DMS53 (cell line): Measurements from ENCODE around the gene HACD2.

Experiments
- DNase-seq: peaks from one replicate; lab custom pipeline; 2025; lab: John Stamatoyannopoulos, UW

Gene HACD2

DNA sequence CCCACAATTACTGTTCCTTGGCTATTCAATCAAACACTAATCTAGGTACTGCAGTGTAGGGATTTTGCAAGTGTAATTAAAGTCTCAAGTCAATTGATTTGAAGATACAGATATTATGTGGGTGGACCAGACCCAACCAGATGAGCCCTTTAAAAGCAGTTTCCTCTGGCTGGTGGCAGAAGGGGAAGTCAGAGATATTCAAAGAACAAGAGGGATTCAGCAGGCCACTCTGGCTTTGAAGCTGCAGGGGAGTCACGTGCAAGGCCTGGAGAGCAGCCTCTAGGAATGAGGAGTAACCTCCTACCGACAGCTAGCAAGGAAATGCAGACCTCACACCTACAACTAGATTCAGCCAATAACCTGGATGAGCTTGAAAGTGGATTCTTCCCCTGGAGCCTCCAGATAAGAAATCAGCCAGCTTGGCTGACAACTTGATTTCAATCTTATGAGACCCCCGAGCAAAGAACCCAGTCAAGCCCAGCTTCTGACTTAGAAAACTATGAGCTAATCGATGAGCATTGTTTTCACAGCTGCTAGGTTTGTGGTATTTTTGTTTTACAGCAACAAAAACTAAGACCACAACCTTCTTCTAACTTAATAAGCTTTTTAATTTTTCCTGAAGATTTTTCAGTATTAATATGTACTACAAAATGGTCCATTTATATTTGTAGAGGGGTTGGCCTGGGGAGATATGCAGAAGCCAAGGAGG, 13.4 kb downstream of the HACD2 start:
- DNase-seq = no peak

DNA sequence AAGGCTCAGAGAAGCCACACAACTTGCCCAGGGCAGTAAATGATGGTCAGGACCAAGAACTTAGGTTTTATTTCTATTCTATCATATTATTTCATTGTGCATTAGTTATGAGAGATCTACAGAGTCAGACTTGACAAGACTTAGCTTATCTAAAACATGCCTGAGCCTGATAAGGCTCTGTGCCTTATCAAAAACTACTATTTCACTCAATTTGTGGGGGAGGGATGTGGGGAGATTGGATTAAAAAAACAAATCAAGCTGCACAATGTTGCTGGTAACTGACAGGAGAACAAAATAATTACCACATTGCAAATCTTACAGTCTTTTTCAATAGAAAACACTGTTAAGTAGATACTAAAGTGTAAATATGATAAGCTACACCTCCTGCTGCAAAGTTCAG, 16.0 kb downstream of the HACD2 start:
- DNase-seq = no peak

DNA sequence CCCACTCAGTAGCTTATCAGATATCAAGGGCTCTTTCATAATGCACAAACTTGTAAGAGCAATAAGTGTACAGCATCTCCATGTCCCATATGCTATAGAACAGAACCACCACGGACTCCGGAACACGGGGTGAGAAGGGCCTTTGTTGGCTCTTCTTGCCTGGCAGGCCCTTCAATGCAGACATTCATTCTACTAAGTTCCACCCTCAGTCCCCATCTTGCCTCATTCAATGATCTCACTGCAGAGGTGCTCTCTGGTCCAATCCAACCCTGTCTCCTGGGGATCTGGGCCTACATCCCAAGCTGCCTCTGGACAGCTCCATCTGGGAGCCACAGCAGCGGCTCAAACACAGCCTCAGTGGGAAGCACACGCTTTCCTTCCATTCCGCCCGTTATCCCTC, 16.8 kb downstream of the HACD2 start:
- DNase-seq = no peak

DNA sequence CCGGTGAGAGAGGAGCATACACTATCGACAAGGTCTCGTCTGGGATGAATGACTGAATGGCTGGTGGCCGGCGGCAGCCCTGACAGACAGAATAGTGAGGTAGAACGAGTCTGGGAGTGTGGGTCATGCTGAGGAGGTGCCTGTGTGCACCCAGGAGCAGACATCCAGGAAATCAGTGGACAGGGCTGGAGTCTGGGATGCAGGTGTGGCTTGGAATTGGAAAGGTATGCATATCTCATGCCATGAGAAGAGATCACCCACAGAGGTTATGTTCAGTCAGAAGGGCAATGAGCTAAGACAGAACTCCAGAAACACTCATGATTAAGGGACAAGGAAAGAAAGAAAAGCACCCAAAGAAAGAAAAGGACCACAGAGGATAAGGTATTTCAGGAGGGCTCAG, 20.8 kb downstream of the HACD2 start:
- DNase-seq = no peak

DNA sequence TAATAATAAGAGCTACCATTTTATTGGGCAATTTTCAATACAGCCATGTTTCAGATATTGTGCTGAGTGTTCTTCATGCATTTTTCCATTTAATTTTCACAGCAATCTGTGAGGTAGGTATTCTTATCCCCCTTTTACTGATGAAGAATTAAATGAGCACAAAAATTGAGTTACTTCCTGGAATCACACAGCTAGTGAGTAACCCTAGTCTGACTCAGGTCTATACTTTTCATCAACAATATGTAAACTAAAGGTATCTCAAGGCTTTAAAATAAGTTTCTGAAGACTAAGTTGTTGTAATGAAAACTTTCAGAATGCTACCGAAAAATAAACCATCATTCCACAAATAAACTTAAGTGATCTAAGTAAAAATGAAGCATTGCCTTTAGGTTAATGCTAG, 22.3 kb downstream of the HACD2 start:
- no peak for DNase-seq

DNA sequence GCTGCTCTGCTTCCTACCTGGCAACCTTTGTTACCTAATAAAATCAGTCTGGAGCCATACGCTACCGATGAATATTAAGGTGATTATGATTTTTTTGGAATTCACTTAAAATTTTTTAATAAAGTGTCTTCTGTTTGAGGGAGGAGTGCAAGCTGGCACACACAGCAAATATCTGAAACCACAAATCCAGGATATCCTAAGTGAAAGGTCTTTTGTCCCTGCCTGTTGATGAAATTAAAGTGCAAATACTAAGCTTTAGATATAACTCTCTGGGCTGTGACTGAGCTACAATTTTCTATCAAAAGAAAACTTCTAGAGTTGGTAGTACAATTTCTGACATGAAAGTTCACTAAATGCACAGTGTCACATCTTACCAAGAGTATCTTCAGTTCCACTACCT, 23.7 kb downstream of the HACD2 start:
- DNase-seq = no peak

DNA sequence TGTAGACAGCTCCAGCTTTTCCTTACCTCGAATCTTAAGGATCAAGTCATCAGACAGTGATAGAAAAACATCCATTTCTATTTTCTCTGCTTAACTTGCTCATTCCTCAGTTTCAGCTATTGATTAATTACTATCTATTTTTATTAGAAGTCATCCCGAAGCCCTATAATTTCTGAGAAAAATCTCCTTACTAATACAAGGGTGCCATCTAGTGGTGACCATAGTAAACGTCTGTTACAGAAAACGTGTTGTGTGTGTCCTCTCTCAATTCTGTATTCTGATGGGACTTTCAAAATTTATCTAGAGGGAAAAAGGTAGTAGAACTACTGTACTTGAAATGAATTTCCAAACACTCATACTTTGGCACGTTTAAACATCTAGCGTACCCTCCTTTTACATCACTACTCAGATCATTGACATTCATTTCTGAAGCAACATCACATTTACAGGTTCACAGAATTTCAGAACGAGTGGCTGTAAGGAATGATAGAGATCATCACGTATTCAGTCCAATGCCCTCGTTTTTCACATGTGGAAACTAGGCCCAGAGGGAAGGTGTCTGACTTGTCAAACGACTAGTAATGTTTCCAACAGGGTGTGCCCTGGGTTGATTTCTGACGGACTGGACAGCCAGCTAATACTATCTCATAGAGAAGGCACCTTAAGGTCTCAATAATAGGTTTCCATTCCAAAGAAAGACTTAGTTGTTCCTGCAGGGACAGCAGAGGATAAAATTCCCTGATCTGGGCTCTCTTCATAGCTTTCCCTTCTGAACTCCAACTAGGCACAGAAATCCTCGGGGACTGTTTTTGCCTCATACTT, 25.6 kb downstream of the HACD2 start:
- peak; percentile 70 for DNase-seq

DNA sequence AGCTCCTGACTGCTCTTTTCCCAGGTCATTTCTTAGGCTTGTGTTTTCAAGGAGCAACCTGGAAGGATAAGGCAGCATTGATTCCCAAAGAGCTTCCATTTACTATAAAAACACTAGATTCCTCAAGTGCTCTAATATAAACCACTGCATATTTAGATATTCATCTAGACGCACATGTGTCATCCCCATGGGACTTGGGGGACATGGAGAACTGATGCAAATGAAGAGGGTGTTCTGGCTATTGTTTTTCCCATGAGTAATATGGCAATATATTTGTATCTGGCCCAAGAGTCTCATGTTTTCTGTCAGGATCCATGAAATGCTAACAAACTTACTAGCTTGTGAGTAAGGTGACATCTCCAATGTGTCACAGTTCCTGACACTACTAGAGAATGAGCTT, 31.3 kb downstream of the HACD2 start:
- DNase-seq = no peak

DNA sequence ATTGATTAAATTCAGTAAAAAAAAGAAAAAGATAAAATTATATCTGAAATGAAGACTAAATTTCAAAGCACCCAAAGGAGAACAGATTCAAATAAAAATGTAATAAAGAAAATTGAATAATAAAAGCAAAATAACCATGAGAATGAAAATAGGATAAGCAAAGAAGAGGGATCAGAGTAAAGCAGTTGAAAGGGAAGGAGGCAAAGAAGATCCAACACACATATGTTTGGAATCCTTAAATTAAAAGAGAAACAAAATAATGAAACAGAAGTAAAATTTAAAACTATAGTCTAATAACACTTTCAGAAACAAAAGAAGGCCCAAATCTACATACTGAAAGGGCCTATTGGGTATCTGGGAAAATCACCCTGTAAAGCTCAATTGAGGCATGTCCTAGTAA, 32.1 kb downstream of the HACD2 start:
- no peak for DNase-seq

DNA sequence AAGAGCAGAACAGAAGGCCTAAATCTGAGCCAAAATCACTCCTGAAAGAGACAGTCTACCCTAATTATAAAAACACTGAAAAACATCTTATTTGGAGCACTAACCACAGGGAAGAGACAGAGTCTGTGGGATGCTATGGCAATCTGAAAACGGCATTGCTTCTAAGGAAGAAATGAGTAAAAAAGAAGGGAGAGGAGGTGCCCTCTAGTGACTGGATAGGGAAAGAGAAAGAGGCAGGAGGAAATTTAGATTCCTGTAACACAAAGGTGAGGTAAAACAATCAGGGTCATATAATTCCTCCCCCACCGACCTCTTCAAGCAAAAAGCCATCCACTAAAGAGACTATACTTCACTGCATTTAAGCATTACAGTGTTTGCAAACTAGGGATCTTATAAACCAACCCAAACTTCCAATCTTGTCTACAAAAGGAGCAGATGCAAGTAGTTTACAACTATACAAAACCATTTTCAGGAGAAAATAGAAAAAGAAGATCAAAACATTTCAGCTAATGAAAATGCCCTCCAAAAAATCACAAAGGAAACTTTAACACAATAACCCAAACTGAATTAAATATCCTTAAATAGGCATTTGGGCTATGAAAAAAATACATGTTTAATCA, 32.6 kb downstream of the HACD2 start:
- peak; percentile 48 for DNase-seq

DNA sequence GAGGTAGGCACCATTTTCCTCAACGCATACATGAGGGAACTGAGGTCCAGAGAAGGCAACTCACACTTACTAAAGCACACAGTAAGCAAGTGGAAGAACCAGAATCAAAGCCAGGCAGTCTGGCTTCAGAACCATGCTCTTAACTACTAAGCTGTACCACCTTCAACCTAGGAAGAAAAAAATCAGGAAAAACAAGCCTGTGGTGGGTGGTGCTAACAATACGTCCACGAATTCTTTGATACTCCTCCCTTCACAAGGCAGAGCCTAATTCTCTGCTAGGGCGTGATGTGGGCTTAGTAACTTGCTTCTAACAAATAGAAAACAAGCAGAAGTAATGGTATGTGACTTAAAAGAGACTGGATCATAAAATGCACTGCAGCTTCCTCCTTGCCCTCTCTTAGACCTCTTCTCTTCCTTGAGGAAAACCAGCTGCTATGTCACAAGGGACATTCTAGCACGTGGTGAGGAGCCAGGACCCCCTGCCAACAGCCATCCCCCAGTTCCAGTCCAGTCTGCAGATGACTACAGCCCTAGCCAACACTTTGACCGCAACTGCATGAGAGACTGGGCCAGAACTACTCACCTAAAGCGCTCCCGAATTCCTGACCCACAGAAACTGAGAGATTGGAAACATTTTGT, 36.9 kb downstream of the HACD2 start:
- DNase-seq = no peak

DNA sequence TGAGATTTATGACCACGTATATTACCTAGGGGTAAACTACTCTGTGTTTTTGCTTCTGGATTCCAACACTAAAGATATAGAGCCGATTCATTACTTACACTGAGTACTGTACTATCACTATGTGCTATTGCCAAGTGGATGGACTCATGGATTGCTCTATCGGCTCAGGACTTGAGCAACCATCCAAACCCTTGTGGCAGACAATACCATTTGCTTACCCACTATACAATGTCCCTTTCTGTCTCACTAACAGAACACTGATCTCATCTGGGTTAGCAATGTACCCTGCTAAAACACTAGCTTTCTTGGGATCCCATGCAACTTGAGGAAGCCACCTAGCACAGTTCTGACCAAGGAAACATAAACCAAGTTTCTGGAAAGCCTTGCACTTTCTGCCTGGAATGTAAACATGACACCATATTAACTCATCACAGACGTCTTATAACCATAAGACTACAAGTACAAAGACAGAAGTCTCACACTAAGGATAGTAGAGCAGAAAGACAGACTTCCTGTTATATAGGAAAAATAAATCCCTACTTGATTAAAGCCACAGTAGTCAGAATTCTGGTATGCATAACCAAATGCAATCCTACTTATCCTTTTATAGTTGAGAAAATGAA, 38.6 kb downstream of the HACD2 start:
- DNase-seq = no peak

DNA sequence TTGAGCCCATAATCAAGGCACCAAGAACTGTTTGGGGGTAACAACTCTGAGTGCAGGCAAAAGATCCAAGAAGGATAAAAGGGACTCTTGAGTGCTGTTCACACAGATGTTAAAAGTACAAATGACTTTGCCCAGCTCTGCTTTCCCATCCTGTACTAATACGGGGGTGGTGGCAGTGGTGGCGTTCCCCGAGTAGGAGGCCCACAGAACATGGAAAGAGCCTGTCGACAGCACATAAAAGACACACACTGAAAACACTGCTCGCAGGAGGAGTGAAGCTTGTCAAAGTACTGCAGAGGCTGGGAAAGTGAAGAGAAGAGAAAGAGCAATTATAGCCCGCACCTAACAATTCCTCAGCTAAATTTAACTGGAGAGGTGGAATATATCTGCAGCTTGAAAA, 40.9 kb downstream of the HACD2 start:
- no peak for DNase-seq

DNA sequence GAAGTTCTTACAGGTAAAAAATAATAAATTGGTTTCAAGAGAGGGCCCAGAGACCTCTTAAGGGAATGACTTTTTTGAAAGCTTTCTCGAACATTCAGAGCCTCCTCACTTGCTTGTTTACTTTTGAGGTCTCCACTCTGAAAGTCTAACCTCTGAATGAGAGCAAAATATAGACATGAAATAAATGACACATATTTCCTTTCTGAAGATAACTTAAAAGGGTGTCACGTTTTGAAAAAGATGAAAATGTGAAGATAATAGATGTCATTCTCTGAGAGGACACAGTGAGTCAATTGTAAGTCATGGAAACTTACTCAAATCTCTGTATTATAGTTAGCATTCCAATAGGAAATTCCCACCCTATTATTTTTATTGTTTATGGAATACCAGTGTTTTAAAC, 44.6 kb downstream of the HACD2 start:
- no peak for DNase-seq

DNA sequence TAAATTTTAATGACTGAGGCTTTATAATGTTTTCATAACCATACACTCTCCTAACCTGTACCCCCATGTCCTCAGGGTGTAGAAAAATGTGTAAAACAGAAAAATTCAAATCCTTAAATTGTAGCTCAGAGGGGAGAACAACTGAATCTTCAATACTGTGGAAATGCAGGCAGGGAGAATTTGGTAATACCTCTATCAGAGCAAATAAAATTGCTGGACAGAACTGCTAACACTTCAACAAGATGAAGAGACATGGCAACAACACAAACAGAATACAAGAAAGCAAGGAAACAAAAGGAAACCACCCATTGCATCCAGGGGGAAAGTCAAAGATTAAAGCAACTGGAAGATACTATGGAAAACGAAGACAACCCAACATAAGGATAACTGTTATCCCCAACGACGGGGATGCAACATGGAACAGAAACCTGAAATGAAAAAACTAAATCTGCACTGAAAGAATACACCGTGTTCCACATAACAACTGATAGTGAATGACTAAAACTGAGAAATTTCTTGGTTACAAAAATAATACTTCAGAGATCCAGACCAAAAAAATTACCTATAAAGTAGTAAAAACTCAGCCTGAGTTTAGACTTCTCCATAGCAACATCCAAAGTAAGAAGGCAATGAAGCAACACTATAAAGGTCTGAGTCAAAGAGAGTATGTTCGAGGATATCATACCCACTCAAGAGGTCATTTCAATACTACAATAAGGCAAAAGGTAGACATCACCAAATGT, 48.5 kb downstream of the HACD2 start:
- no peak for DNase-seq

DNA sequence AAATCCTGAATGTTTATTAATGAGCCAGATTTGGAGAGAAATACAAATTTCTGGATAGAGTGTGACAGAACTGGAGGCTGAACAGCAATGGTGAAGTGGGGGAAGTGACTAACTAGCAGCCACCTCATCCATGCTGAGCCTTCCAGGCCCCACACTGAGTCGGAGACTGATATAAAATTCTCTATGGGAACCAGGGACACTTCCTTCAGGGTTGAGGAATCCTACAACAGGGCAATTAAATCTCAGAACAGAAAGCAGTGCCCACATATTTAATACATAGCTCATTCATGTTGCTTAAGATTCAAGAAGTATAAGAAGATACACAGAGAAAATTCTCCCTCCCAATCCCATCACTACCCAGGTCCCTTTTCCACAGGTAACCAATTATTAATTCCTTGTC, 49.3 kb downstream of the HACD2 start:
- DNase-seq = no peak

DNA sequence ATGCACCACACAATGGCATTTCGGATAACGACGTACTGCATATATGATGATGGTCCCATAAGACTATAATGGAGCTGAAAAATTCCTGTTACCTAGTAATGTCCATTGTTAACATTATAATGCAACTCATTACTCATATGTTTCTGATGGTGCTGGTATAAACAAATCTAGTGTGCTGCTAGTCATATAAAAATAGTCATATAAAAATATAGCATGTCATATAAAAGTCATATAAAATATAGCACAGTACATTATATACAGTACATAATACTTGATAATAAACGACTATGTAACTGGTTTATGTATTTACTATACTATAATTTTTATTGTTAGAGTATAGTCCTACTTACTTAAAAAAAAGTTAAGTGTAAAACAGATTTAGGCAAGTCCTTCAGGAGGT, 50.6 kb downstream of the HACD2 start:
- no peak for DNase-seq

DNA sequence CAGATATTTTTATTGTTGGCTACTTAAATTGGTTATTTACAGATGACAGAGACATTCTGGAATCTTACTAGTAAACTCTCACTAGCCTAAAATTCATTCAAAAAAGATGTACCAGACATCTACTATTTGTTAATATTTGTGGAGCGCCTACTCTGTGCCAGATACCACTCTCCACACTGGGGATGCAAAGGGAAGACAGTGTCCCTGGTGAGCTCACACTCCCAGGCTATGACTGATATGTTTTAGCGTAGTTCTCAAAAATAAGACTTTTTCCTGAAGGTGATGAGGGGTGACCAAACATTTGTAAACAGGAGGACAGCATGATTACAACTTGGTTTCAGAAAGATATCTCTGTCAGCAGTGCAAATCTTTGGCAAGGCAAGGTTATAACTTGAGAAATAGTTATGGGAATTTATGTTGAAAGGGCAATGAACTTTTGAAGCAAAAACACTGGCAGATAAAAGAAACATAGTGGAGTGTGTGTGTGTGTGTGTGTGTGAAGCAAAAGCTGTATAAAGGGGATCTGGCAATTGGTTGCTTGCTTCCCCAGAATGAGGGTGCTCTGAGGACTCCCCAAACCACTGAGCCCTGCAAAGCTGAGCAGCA, 51.2 kb downstream of the HACD2 start:
- no peak for DNase-seq

DNA sequence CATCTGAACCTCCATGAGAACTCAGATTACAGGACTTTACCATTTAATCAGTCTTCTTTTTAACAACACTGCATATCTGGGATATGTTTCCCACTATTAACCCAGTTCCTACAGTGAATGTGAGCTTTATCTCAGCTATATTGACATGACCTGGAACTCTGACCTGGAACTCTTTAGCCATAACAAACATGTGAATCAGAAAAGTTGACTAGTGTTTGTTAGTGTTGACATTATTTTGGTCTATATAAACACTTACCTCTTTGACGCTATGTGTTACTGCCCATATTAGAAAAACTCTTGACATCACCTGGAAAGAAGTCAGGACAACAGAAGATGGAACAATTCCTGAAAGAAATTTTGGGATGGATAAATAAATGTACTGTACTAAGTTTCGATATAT, 56.7 kb downstream of the HACD2 start:
- peak; percentile 20 for DNase-seq

DNA sequence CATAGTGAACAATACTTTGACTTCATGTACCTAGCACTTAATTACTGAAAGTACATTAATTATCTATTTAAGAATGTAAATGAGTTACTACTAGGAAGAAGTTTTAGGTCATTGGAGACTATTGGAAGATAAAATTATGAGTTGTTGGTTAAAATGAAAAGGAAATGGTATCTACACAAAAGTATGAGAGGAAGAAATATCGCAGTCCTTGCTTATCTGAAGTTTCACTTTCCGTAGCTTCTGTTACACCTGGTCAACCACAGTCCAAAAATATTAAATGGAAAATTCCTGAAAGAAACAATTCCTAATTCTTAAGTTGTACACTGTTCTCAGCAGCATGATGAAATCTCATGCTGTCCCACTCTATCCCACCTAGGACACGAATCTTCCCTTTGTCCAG, 57.8 kb downstream of the HACD2 start:
- DNase-seq = no peak

DNA sequence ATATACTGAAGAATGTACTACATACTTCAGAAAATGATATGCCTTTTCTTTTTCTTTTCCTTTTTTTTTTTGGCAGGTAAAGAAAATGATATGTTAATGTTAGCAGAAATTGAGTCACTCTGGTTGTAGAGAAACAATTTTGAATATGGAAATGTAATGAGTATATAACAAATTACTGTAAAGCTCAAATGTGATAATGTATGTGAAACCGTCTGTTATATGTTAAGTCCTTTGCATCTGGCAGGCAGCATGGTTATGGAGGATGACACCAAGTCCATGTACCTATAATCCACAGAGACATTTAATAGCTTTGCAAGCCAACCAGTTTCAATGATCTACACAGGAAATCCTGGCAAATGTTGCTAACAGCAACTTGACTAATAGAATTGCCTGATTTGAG, 58.4 kb downstream of the HACD2 start:
- no peak for DNase-seq
